Loucy (cell line): ENCODE data around the gene ZNF521.

Source experiments
- EZH2phosphoT487 ChIP-seq: fragments of 200-600 bp; IDR thresholded peaks from 2 replicates; pipeline ENCODE4 v1.6.1; 2018; ENCODE audit warnings: antibody characterized with exemption, mild to moderate bottlenecking, moderate library complexity, borderline replicate concordance
- TF ChIP-seq, protein P1 (sequence below): fragments of 200-600 bp; sonication (generic); conservative IDR thresholded peaks from 2 replicates; pipeline ENCODE4 v1.5.1; 2014; ENCODE audit warnings: mild to moderate bottlenecking, antibody characterized with exemption, low read length

DNA sequence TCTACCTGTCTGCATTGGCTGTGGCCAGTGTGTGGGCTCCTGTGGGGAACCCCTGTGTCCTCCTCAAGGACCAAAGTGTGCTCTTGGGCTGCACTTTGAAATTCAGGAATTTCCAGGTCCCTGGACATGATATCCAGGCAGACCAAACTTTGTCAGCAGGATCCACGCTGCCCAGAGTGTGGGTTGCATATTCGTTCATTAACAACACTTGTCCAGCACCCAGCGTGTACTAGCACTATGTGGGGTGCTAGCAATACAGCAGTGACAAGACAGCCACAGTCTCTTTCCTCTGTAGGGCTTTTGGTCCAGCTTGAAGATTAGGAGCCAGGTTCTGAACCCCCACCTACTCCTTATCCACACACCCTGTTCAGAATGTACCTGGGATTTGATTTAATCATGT is 304.5 kb downstream of the ZNF521 start:
- TF ChIP-seq, protein P1, sequence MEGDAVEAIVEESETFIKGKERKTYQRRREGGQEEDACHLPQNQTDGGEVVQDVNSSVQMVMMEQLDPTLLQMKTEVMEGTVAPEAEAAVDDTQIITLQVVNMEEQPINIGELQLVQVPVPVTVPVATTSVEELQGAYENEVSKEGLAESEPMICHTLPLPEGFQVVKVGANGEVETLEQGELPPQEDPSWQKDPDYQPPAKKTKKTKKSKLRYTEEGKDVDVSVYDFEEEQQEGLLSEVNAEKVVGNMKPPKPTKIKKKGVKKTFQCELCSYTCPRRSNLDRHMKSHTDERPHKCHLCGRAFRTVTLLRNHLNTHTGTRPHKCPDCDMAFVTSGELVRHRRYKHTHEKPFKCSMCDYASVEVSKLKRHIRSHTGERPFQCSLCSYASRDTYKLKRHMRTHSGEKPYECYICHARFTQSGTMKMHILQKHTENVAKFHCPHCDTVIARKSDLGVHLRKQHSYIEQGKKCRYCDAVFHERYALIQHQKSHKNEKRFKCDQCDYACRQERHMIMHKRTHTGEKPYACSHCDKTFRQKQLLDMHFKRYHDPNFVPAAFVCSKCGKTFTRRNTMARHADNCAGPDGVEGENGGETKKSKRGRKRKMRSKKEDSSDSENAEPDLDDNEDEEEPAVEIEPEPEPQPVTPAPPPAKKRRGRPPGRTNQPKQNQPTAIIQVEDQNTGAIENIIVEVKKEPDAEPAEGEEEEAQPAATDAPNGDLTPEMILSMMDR: no peak
- no peak for TF ChIP-seq EZH2phosphoT487
